GOT3 (cell line): ENCODE measurements around the gene SCARB1.

Experiments
- DNase-seq: peaks from one replicate; lab custom pipeline; 2025; ENCODE audit warnings: mixed read lengths; lab: John Stamatoyannopoulos, UW

SCARB1 gene

DNA sequence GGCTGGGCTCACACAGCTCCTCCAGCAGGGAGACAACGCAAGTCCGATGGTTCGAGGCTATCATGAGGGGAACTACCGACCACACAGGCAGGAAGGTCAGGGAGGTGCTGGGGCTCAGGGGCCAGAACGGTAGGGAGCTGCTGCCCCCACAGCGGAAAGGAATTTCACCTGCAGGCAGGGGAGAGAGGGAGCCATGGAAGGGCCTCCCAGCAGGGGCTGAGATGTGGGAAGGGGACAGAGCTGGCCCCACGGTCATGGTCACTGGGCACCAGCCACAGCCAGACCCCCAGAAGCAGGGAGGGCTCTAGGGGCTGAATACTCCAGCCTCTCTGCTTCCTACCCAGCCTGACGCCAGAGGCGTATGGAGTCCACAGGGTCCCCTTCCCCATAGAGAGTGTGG, 103.1 kb downstream of the SCARB1 start:
- DNase-seq = no peak

DNA sequence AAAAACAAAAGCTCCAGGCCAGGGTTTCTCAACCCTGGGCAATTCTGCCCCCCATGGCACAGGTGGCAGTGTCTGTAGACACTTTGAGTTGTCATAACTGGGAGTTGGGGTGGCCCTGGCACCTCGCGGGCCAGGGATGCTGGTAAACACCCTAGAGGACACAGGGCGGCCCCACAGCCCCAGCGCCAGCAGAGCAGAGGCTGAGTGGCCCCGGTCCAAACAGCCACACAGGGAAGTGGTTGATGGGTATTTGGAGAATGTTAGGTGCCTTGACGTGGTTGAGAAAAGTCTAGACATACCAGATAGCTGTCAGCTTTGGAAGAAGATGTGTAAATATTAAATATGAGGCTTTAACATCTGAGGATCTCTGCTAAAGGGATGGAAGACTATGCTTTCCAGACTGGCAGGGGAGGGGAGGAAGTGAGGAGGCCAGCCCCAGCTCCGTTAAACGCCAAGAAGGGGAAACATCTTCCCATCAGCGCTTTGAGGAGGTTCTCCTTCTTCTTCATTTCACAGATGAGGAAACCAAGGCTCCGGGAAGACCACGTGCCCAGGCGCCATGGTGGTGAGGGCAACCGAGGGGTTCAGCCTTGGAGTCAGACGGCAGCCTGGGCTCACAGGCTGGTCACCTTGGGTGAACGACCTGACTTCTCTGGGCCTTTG, 103.7 kb downstream of the SCARB1 start:
- no peak for DNase-seq

DNA sequence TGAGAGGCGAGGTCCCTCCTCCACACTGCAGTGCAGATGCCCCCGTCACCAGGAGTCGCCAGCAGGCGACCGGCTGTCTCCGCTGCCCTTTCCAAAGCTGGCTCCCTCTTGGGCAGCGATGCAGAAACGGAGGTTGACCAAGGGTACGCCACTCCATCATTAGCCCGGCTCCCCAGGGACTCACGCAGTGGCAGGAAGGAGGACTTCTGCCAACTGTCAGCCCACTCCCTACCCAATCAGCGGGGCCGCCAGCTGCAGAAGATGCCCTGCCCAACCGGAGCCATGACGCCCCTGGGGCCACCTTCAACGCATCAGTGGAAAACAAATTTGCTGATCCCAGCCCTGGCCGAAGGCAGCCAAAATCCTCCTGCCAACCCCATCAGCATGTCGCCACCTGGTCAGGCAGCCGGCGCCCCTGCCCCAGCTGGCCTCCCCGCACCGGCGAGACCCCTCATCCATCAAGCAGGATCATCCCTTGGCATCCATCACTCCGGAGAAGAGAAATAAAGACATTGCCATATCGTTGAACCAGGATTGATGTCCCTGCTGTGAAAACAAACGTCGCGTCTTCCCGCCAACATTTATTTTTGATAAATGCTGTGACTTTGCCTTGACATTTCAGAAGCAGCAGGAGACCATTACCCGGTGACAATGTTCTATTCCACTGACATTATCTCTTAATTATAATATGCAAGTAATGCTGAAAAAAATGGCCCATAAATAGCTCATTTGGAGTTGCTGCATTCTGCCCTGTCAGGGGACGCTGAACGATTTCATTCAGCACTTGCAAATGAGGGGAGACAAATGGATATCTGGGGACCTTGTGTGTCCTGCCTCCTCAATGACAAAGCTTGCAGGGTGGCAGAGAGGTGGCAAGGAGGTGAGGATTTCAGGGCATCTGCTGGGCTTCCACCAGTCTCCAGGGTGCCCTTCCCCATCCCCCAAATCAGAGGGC, 105.1 kb downstream of the SCARB1 start:
- DNase-seq = no peak

DNA sequence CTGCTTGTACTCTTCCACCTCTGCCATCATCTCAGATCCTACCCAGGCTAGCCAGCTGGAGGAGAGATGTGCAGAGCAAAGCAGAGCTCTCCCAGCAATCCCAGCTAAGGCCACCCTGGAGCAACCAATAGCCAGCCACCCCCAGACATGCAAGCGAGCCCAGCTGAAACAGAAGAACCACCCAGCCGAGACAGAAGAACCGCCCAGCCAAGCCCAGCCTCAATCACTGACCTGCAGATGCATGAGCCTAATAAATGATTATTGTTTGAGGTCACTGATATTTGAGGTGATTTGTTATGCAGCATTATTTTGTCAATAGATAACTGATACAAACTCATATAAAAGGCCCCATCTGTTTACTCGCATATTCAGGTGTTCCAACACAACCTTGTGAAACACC, 106.3 kb downstream of the SCARB1 start:
- DNase-seq = no peak

DNA sequence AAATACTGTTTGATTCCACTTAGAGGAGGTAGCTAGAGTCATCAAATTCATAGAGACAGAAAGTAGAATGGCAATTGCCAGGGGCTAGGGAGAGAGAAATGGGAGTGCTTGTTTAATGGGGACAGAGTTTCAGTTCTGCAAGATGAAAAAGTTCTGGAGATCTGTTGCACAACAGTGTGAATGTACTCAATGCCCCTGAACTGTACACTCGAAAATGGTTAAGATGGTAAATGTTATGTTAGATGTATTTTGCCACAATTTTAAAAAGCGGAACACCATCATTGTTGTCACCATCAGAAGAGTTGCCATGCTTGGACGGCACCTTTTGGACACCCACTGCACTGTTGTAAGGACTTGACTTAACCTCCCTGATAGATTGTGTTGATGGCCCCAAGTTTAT, 106.9 kb downstream of the SCARB1 start:
- DNase-seq = no peak

- no peak for DNase-seq
Measured at GRCh38 chr12:124756166-124756565, 107.5 kb downstream of the SCARB1 start.

DNA sequence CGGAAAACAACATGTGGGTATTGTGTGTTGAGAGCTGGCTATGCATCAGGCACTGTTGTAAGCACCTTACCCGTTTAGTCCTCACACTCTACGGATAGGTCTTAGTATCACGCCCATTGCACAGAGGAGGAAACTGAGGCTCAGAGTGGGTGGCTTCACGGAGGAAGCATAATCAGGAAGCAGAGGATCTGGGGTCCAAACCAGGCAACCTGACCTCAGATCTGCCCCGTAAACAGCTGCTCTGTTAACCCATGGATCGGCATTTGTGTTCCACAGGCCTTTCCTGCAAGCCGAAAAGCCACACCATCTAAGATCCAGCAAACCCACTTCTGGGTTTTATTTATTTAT, 107.9 kb downstream of the SCARB1 start:
- no peak for DNase-seq

- DNase-seq = no peak
Measured at GRCh38 chr12:124754949-124755800, 108.5 kb downstream of the SCARB1 start.

GRCh38 chr12:124754491-124754890, 109.2 kb downstream of the SCARB1 start:
- no peak for DNase-seq

- no peak for DNase-seq
Measured at GRCh38 chr12:124753993-124754392, 109.7 kb downstream of the SCARB1 start.

- no peak for DNase-seq
Measured at GRCh38 chr12:124753228-124753591, 110.5 kb downstream of the SCARB1 start.

- peak; percentile 29 for DNase-seq
Measured at GRCh38 chr12:124752437-124753227, 111.0 kb downstream of the SCARB1 start.

GRCh38 chr12:124751654-124752355, 111.9 kb downstream of the SCARB1 start:
- no peak for DNase-seq

GRCh38 chr12:124750787-124751471, 112.7 kb downstream of the SCARB1 start:
- DNase-seq = no peak

DNA sequence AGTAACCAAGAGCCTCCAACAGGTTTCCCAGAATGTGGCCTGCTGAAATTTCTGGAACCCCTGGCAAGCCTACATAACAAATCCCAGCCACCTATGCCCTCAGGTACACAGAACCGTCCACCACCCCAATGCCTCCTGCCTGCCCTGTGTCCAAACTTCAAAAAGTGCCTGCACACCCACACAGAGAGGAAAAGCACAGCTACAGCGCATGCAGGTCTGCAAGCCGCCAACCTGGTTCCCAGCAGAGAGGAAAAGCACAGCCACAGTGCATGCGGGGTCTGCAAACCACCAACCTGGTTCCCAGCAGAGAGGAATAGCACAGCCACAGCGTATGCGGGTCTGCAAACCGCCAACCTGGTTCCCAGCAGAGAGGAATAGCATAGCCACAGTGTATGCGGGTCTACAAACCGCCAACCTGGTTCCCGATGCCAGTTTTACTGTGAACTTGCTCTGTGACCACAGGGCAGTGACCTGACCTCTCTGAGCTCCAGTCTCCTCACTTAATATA, 113.5 kb downstream of the SCARB1 start:
- DNase-seq = no peak

DNA sequence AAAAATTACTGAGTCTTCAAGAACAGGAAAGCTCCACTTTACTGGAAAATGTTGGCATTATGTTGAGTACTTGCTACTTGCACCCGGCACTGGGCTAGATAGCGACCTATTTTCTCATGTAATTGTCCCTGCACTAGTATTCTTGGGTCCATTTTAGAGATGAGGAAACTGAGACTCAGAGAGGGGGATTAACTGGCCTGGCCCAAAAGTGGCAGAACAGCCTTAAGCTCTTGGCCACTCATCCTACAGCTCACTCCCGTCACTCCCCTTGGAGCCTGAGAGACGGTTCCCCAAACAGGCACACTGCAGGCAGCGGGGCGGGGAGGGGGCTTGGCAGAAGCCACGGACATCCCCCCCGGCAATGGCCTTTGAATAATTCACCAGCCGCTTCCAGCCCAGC, 113.9 kb downstream of the SCARB1 start:
- DNase-seq = no peak

- no peak for DNase-seq
Measured at GRCh38 chr12:124747426-124748161, 116.1 kb downstream of the SCARB1 start.

GRCh38 chr12:124746649-124747425, 116.8 kb downstream of the SCARB1 start:
- DNase-seq = no peak
